CD8-positive, alpha-beta memory T cell (primary cell): ENCODE data around the gene KIF3C. TPM values are rescaled to one million over a fixed set of nuclear protein-coding genes. Genes with fewer than 3 reads are reported as not detected.
A peak's percentile ranks its signal among the peaks of the same experiment; 100 is the strongest.

Experiments
- CTCF ChIA-PET: fragments of 350-600 bp; sonication (Branson Sonifier 250); formaldehyde crosslinking; loops from one replicate; lab custom pipeline; 2021; ENCODE audit warnings: antibody characterized with exemption; lab: Charles Lee
- POLR2A ChIA-PET: fragments of 350-600 bp; sonication (Branson Sonifier 250); formaldehyde crosslinking; loops from one replicate; lab custom pipeline; 2021; ENCODE audit warnings: antibody characterized with exemption; lab: Charles Lee
- DNase-seq, 5 donors: peaks; one replicate each; pipeline versions ENCODE4 v3.0.0 to v3.0.0-alpha.2; 2020 to 2022; ENCODE audit warnings: mixed read lengths in 1 of 5
- H3K27ac ChIP-seq: one replicate; pipeline ENCODE4 v1.7.0; 2013; ENCODE audit warnings: low read depth, mild to moderate bottlenecking, low read length, moderate library complexity
- H3K27me3 ChIP-seq: 2 replicates; pipeline ENCODE4 v1.7.0; 2013; ENCODE audit warnings: low read length, mild to moderate bottlenecking; ENCODE audit not compliant: insufficient read depth, poor library complexity, severe bottlenecking
- H3K36me3 ChIP-seq: 2 replicates; pipeline ENCODE4 v1.7.0; 2013; ENCODE audit warnings: mild to moderate bottlenecking, low read length, moderate library complexity; ENCODE audit not compliant: insufficient read depth
- H3K4me1 ChIP-seq: 2 replicates; pipeline ENCODE4 v1.7.0; 2013; ENCODE audit warnings: mild to moderate bottlenecking, low read length, moderate library complexity; ENCODE audit not compliant: insufficient read depth
- H3K4me3 ChIP-seq: 2 replicates; pipeline ENCODE4 v1.7.0; 2013; ENCODE audit warnings: mild to moderate bottlenecking, low read length
- H3K9me3 ChIP-seq: 2 replicates; pipeline ENCODE4 v1.7.0; 2013; ENCODE audit warnings: mild to moderate bottlenecking, low read length
- H3K27ac Mint-ChIP-seq, 8 donors: one replicate each; pipeline ENCODE4 v1.8.0; 2020 to 2021; ENCODE audit warnings: mixed read lengths in 8 of 8, mild to moderate bottlenecking in 6 of 8, inconsistent platforms in 3 of 8, moderate library complexity in 3 of 8
- H3K27me3 Mint-ChIP-seq, 2 donors: one replicate each; pipeline ENCODE4 v1.8.0; 2020 to 2021; ENCODE audit warnings: mixed read lengths in 2 of 2, mild to moderate bottlenecking in 1 of 2, moderate library complexity in 1 of 2
- H3K36me3 Mint-ChIP-seq, 3 donors: one replicate each; pipeline ENCODE4 v1.8.0; 2020 to 2021; ENCODE audit warnings: mixed read lengths in 3 of 3, inconsistent platforms in 1 of 3, mild to moderate bottlenecking in 1 of 3
- H3K4me1 Mint-ChIP-seq, 3 donors: one replicate each; pipeline ENCODE4 v1.8.0; 2020 to 2021; ENCODE audit warnings: mixed read lengths in 3 of 3, inconsistent platforms in 1 of 3, mild to moderate bottlenecking in 1 of 3
- H3K4me3 Mint-ChIP-seq, 7 donors: one replicate each; pipeline ENCODE4 v1.8.0; 2020 to 2021; ENCODE audit warnings: mixed read lengths in 7 of 7, mild to moderate bottlenecking in 6 of 7, moderate library complexity in 4 of 7, inconsistent platforms in 2 of 7
- H3K9me3 Mint-ChIP-seq, 5 donors: one replicate each; pipeline ENCODE4 v1.8.0; 2020 to 2022; ENCODE audit warnings: mixed read lengths in 5 of 5, mild to moderate bottlenecking in 3 of 5, moderate library complexity in 2 of 5, inconsistent platforms in 1 of 5
- polyA plus RNA-seq: library from polyadenylated mRNA; unstranded; fragments of 300-500 nt; fragmentation: Illumina TruSeq; gene quantifications from one replicate; pipeline ENCODE4 v1.2.3, GENCODE V29; 2021
- total RNA-seq, 2 experiments: library from RNA; stranded (reverse); gene quantifications; one replicate each; pipeline ENCODE4 v1.2.3, GENCODE V29; 2021

KIF3C gene
- total and polyA plus RNA-seq, 3 experiments from 2014 or later: 1.5 to 5.5 (median 4.9) TPM

- no peaks in the 10 kb centered on the region for H3K27me3 Mint-ChIP-seq
- Histone ChIP-seq H3K27ac (no peak overlapping the region), H3K4me3 (peak overlapping the region; percentile 69), H3K9me3 (no peaks in the 10 kb centered on the region), H3K36me3 (no peaks in the 10 kb centered on the region), H3K4me1 (peaks cover 11% of the 10 kb centered on the region), H3K27me3 (no peaks in the 10 kb centered on the region)
- peak overlapping the region; percentile 82 to 91 (median 85) for H3K4me3 Mint-ChIP-seq
- peak overlapping the region in 5 of 8 donors; percentile 21 to 84 (median 58) for H3K27ac Mint-ChIP-seq
- peaks cover 0 to 1% (median 0%) of the 10 kb centered on the region in 5 donors for H3K9me3 Mint-ChIP-seq
- no peaks in the 10 kb centered on the region for H3K36me3 Mint-ChIP-seq
- ChIA-PET POLR2A (interaction anchor here (0.5 to 1.5 kb wide), 4 partner anchors 9 to 52 kb away, joined by 3 to 5 read pairs (median 3); no protein-coding TSS in a partner anchor), CTCF (interaction anchor here (1.0 to 3.0 kb wide), 3 partner anchors 9 to 35 kb away, joined by 3 to 9 read pairs (median 4); no protein-coding TSS in a partner anchor)
- peaks cover 10 to 30% (median 19%) of the 10 kb centered on the region in 3 donors for H3K4me1 Mint-ChIP-seq
- no peak for DNase-seq
Observed at GRCh38 chr2:25982968-25983280, 627 bp upstream of the KIF3C start.

GRCh38 chr2:25981596-25982272, 563 bp downstream of the KIF3C start:
- H3K4me3 Mint-ChIP-seq: peak overlapping the region; percentile 81 to 93 (median 86)
- H3K4me3 ChIP-seq: peak overlapping the region; percentile 69

GRCh38 chr2:25980951-25981350, 1.3 kb downstream of the KIF3C start:
- H3K9me3 Mint-ChIP-seq: no peaks in the 10 kb centered on the region
- no peaks in the 10 kb centered on the region for H3K9me3 ChIP-seq
- no peaks in the 10 kb centered on the region for H3K27me3 Mint-ChIP-seq
- peaks cover 11% of the 10 kb centered on the region for H3K4me1 ChIP-seq
- ChIA-PET CTCF (interaction anchor here (0.9 to 3.0 kb wide), 3 partner anchors 9 to 129 kb away, joined by 3 to 9 read pairs (median 5); no protein-coding TSS in a partner anchor), POLR2A (interaction anchor here (1.3 to 1.5 kb wide), 2 partner anchors 204 to 365 kb away, joined by 3 to 4 read pairs; partner anchors contain the start of gene SELENOI)
- no peak overlapping the region for H3K4me3 ChIP-seq
- peaks cover 14 to 41% (median 28%) of the 10 kb centered on the region in 3 donors for H3K4me1 Mint-ChIP-seq
- H3K4me3 Mint-ChIP-seq: peak overlapping the region; percentile 17 to 91 (median 62)
- no peaks in the 10 kb centered on the region for H3K27me3 ChIP-seq
- H3K27ac ChIP-seq: no peak overlapping the region
- H3K27ac Mint-ChIP-seq: peak overlapping the region in 2 of 8 donors; percentile 27 to 41
- no peak for DNase-seq
- H3K36me3 ChIP-seq: no peaks in the 10 kb centered on the region
- H3K36me3 Mint-ChIP-seq: no peaks in the 10 kb centered on the region

More at GRCh38 chr2:25981596-25982272, 563 bp downstream of the KIF3C start:
- Histone ChIP-seq H3K4me1 (peaks cover 11% of the 10 kb centered on the region), H3K27me3 (no peaks in the 10 kb centered on the region), H3K27ac (peak overlapping the region; percentile 38), H3K36me3 (no peaks in the 10 kb centered on the region), H3K9me3 (no peaks in the 10 kb centered on the region)
- Mint-ChIP-seq H3K27ac (peak overlapping the region in 3 of 8 donors; percentile 17 to 47 (median 27)), H3K4me1 (peaks cover 14 to 41% (median 28%) of the 10 kb centered on the region in 3 donors), H3K27me3 (no peaks in the 10 kb centered on the region), H3K9me3 (peaks cover 0 to 1% (median 0%) of the 10 kb centered on the region in 5 donors), H3K36me3 (no peaks in the 10 kb centered on the region)
- CTCF ChIA-PET: interaction anchor here (0.9 to 3.0 kb wide), 4 partner anchors 9 to 129 kb away, joined by 3 to 9 read pairs (median 4); no protein-coding TSS in a partner anchor
- peak in 1 of 5 donors; percentile 3 for DNase-seq
- POLR2A ChIA-PET: interaction anchor here (0.7 to 1.5 kb wide), 5 partner anchors 53 to 364 kb away, joined by 3 to 4 read pairs (median 3); partner anchors contain the start of genes ASXL2 and SELENOI

- no peak for DNase-seq
- CTCF ChIA-PET: interaction anchor here (3.0 kb wide), 1 partner anchor 11 kb away, joined by 9 read pairs; no protein-coding TSS in a partner anchor
- Mint-ChIP-seq H3K4me3 (peak overlapping the region in 3 of 7 donors; percentile 62 to 91 (median 73)), H3K4me1 (peaks cover 14 to 41% (median 28%) of the 10 kb centered on the region in 3 donors), H3K9me3 (no peaks in the 10 kb centered on the region), H3K27ac (no peak overlapping the region), H3K36me3 (no peaks in the 10 kb centered on the region), H3K27me3 (no peaks in the 10 kb centered on the region)
- H3K9me3 ChIP-seq: no peaks in the 10 kb centered on the region
- H3K27me3 ChIP-seq: no peaks in the 10 kb centered on the region
- POLR2A ChIA-PET: interaction anchor here (0.6 to 1.3 kb wide), 2 partner anchors 9 to 365 kb away, joined by 3 to 4 read pairs; partner anchors contain the start of gene SELENOI
- no peaks in the 10 kb centered on the region for H3K36me3 ChIP-seq
- no peak overlapping the region for H3K27ac ChIP-seq
- H3K4me1 ChIP-seq: peaks cover 11% of the 10 kb centered on the region
- no peak overlapping the region for H3K4me3 ChIP-seq
Observed at GRCh38 chr2:25980076-25980887, 2.0 kb downstream of the KIF3C start.

GRCh38 chr2:25979001-25979400, 3.3 kb downstream of the KIF3C start:
- Histone ChIP-seq H3K27ac (no peak overlapping the region), H3K4me3 (no peak overlapping the region), H3K4me1 (peaks cover 11% of the 10 kb centered on the region), H3K27me3 (no peaks in the 10 kb centered on the region), H3K9me3 (no peaks in the 10 kb centered on the region), H3K36me3 (no peaks in the 10 kb centered on the region)
- H3K9me3 Mint-ChIP-seq: no peaks in the 10 kb centered on the region
- H3K4me1 Mint-ChIP-seq: peaks cover 14 to 41% (median 28%) of the 10 kb centered on the region in 3 donors
- ChIA-PET CTCF (interaction anchor here (0.7 to 1.6 kb wide), 2 partner anchors 13 to 205 kb away, joined by 3 read pairs; no protein-coding TSS in a partner anchor), POLR2A (no interaction called here)
- no peak for DNase-seq
- H3K27ac Mint-ChIP-seq: peak overlapping the region in 2 of 8 donors; percentile 16 to 17
- H3K36me3 Mint-ChIP-seq: no peaks in the 10 kb centered on the region
- H3K4me3 Mint-ChIP-seq: peak overlapping the region in 2 of 7 donors; percentile 59 to 72
- H3K27me3 Mint-ChIP-seq: no peaks in the 10 kb centered on the region

- H3K27me3 Mint-ChIP-seq: no peaks in the 10 kb centered on the region
- H3K4me1 Mint-ChIP-seq: peaks cover 14 to 36% (median 28%) of the 10 kb centered on the region in 3 donors
- H3K4me3 ChIP-seq: no peak overlapping the region
- no peak overlapping the region for H3K27ac ChIP-seq
- H3K36me3 Mint-ChIP-seq: no peaks in the 10 kb centered on the region
- ChIA-PET CTCF (interaction anchor here (1.0 to 1.4 kb wide), 2 partner anchors 10 to 28 kb away, joined by 3 to 5 read pairs; no protein-coding TSS in a partner anchor), POLR2A (no interaction called here)
- H3K9me3 Mint-ChIP-seq: no peaks in the 10 kb centered on the region
- no peaks in the 10 kb centered on the region for H3K9me3 ChIP-seq
- peak overlapping the region in 2 of 8 donors; percentile 29 to 66 for H3K27ac Mint-ChIP-seq
- H3K4me1 ChIP-seq: peaks cover 9% of the 10 kb centered on the region
- H3K27me3 ChIP-seq: no peaks in the 10 kb centered on the region
- H3K36me3 ChIP-seq: no peaks in the 10 kb centered on the region
- DNase-seq: no peak
- peak overlapping the region in 1 of 7 donors; percentile 38 for H3K4me3 Mint-ChIP-seq
Observed at GRCh38 chr2:25977768-25978167, 4.5 kb downstream of the KIF3C start.

- Mint-ChIP-seq H3K9me3 (no peaks in the 10 kb centered on the region), H3K36me3 (no peaks in the 10 kb centered on the region), H3K27me3 (no peaks in the 10 kb centered on the region), H3K4me1 (peaks cover 14 to 36% (median 28%) of the 10 kb centered on the region in 3 donors), H3K4me3 (no peak overlapping the region), H3K27ac (peak overlapping the region in 3 of 8 donors; percentile 29 to 66 (median 58))
- Histone ChIP-seq H3K36me3 (no peaks in the 10 kb centered on the region), H3K27me3 (no peaks in the 10 kb centered on the region), H3K9me3 (no peaks in the 10 kb centered on the region), H3K27ac (no peak overlapping the region), H3K4me1 (peaks cover 7% of the 10 kb centered on the region), H3K4me3 (no peak overlapping the region)
- DNase-seq: no peak
- POLR2A ChIA-PET: no interaction called here
- CTCF ChIA-PET: interaction anchor here (1.0 to 1.4 kb wide), 2 partner anchors 10 to 27 kb away, joined by 3 to 5 read pairs; no protein-coding TSS in a partner anchor
Observed at GRCh38 chr2:25976983-25977741, 5.1 kb downstream of the KIF3C start.
